Natural killer cell (primary cell): Measurements from ENCODE around the gene MTERF1. TPM values are rescaled to one million over a fixed set of nuclear protein-coding genes. Genes with fewer than 3 reads are reported as not detected.
"Not testable (repeated sequence)": the region's sequence is repeated elsewhere in the genome, so short reads cannot be mapped to it uniquely, and the experiment has no call there.

Experiments
- ATAC-seq, 3 donors: fragments of 150-1000 bp in 2 of 3; fragments of 200-7000 bp in 1 of 3; cut with Tn5 transposase; 1 replicate in 1 of 3; 2 replicates in 2 of 3; pipeline ENCODE4 v1.10.0; 2021; ENCODE audit warnings: mild to moderate bottlenecking in 2 of 3, moderate library complexity in 2 of 3
- DNase-seq, 2 donors: peaks; one replicate each; pipeline versions ENCODE4 v3.0.0 to v3.0.0-alpha.2; 2013 to 2021; ENCODE audit warnings: mixed read lengths in 1 of 2
- H3K27ac ChIP-seq: one replicate; pipeline ENCODE4 v1.5.1; 2013; ENCODE audit warnings: mild to moderate bottlenecking, low read length
- H3K27me3 ChIP-seq: one replicate; pipeline ENCODE4 v1.6.1; 2013; ENCODE audit warnings: low read length; ENCODE audit not compliant: control insufficient read depth, insufficient read depth
- H3K36me3 ChIP-seq: one replicate; pipeline ENCODE4 v1.6.1; 2013; ENCODE audit warnings: low read length; ENCODE audit not compliant: control insufficient read depth, insufficient read depth
- H3K4me1 ChIP-seq: one replicate; pipeline ENCODE4 v1.6.1; 2013; ENCODE audit warnings: low read length; ENCODE audit not compliant: control insufficient read depth, insufficient read depth
- H3K4me3 ChIP-seq: one replicate; pipeline ENCODE4 v1.5.1; 2013; ENCODE audit warnings: low read length
- H3K9me3 ChIP-seq: one replicate; pipeline ENCODE4 v1.6.1; 2013; ENCODE audit warnings: low read length; ENCODE audit not compliant: control insufficient read depth, insufficient read depth
- H3K27ac Mint-ChIP-seq, 2 donors: one replicate each; pipeline ENCODE4 v1.8.0; 2022; ENCODE audit warnings: mild to moderate bottlenecking in 2 of 2, mixed read lengths in 2 of 2, moderate library complexity in 1 of 2
- H3K27me3 Mint-ChIP-seq, 2 donors: one replicate each; pipeline ENCODE4 v1.8.0; 2022; ENCODE audit warnings: low read depth in 2 of 2, mixed read lengths in 2 of 2
- H3K36me3 Mint-ChIP-seq: one replicate; pipeline ENCODE4 v1.8.0; 2022; ENCODE audit warnings: mixed read lengths
- H3K4me1 Mint-ChIP-seq, 2 donors: one replicate each; pipeline ENCODE4 v1.8.0; 2022; ENCODE audit warnings: mixed read lengths in 2 of 2
- H3K4me3 Mint-ChIP-seq: one replicate; pipeline ENCODE4 v1.8.0; 2022; ENCODE audit warnings: mild to moderate bottlenecking, moderate library complexity, mixed read lengths
- H3K9me3 Mint-ChIP-seq, 2 donors: one replicate each; pipeline ENCODE4 v1.8.0; 2022; ENCODE audit warnings: mixed read lengths in 2 of 2
- WGBS: methylation state at CpG from one replicate; pipeline ENCODE4 v1.1.7; 2013; ENCODE audit warnings: missing lambda C conversion rate; ENCODE audit not compliant: insufficient coverage; 5-methylcytosine and 5-hydroxymethylcytosine counted together
- intact Hi-C: fragments of 100-400 bp; cut with micrococcal nuclease; formaldehyde crosslinking; loops from one replicate; pipeline ENCODE4 v1.14.2; 2022
- total RNA-seq, 4 donors: library from RNA; stranded (reverse); fragments of 120-200 nt in 1 of 4; gene quantifications; one replicate each; pipeline versions ENCODE4 v1.2.3 to v1.2.4, GENCODE V29; 2013 to 2022
- TF ChIP-seq, protein P1 (sequence below): fragments of 200-600 bp; IDR thresholded peaks from one replicate; pipeline ENCODE4 v1.8.0; 2022; ENCODE audit warnings: antibody characterized with exemption

MTERF1 gene
- total RNA-seq, 3 donors from 2014 or later (not counting 1 experiment from before 2014, with no cell fraction given) = 15.7 to 20.0 (median 19.0) TPM

DNA sequence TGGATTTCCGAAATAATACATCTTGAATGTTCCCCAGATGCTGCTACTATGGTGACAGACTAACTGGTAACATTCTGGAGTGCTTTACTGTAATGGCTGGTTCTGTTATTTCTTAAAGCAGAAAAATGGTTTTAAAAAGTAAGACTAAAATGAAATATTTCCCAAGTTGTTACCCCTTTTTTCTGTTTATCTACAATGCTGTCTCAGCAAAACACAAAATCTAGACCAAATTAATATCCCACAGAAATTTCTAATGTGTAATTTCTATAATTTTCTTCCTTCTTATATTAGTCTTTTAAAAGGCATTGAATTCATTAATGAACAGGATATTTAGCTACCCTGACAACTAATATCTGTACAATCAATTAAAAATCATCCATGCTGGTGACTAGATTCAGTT is 19.1 kb upstream of the MTERF1 start:
- Mint-ChIP-seq H3K4me1 (no peaks in the 10 kb centered on the region), H3K36me3 (no peaks in the 10 kb centered on the region), H3K4me3 (no peak overlapping the region), H3K27me3 (peaks cover 5 to 15% of the 10 kb centered on the region in 2 donors), H3K9me3 (no peaks in the 10 kb centered on the region), H3K27ac (no peak overlapping the region)
- H3K27me3 ChIP-seq = no peaks in the 10 kb centered on the region
- no peaks in the 10 kb centered on the region for H3K36me3 ChIP-seq
- no peaks in the 10 kb centered on the region for H3K4me1 ChIP-seq
- DNase-seq (no peak), ATAC-seq (no peak)
- TF ChIP-seq, protein P1, sequence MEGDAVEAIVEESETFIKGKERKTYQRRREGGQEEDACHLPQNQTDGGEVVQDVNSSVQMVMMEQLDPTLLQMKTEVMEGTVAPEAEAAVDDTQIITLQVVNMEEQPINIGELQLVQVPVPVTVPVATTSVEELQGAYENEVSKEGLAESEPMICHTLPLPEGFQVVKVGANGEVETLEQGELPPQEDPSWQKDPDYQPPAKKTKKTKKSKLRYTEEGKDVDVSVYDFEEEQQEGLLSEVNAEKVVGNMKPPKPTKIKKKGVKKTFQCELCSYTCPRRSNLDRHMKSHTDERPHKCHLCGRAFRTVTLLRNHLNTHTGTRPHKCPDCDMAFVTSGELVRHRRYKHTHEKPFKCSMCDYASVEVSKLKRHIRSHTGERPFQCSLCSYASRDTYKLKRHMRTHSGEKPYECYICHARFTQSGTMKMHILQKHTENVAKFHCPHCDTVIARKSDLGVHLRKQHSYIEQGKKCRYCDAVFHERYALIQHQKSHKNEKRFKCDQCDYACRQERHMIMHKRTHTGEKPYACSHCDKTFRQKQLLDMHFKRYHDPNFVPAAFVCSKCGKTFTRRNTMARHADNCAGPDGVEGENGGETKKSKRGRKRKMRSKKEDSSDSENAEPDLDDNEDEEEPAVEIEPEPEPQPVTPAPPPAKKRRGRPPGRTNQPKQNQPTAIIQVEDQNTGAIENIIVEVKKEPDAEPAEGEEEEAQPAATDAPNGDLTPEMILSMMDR = no peak
- no peak overlapping the region for H3K4me3 ChIP-seq
- H3K9me3 ChIP-seq = no peaks in the 10 kb centered on the region
- intact Hi-C loops = no loop called here
- 57% methylated on average over 1 of the region's 1 CpG for WGBS
- H3K27ac ChIP-seq = no peak overlapping the region

DNA sequence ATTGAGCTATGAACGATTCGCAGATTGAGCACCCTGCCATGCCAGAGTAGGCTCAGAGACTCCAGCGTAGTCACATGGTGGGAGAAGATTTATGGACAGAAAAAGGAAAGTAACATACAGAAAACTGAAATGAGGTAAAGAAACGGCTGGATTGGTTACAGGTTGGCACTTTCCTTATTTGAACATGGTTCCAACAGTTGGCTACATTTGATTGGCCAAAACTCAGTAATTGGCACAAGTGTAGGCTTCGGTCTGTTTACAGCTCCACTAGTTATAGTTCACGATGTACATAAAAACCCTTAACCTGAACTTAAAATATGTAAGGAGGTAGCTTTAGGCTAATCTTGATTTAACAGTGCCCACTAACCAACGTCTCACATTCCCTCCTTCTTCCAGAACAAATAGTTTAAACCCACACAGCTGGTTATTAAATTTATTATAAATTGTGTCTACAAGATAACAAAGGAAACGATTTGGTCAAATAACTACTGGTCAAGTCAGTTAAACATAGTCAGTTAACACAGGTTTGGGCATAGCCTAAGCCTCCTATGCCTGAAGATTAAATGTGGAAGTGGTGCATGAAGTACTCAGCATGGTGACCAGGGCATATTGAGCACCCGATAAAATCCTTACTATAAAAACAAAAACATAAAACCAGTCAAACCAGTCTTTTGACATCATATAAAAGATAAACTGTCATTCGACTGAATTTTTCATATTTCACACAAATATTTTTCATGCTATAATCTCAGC is 17.9 kb upstream of the MTERF1 start:
- no peaks in the 10 kb centered on the region for H3K36me3 ChIP-seq
- TF ChIP-seq, protein P1 = no peak
- Mint-ChIP-seq H3K36me3 (no peaks in the 10 kb centered on the region), H3K4me1 (no peaks in the 10 kb centered on the region), H3K4me3 (no peak overlapping the region), H3K27ac (no peak overlapping the region), H3K27me3 (peaks cover 12 to 20% of the 10 kb centered on the region in 2 donors), H3K9me3 (no peaks in the 10 kb centered on the region)
- H3K4me1 ChIP-seq = no peaks in the 10 kb centered on the region
- WGBS = 90% methylated on average over 7 of the region's 10 CpGs
- H3K4me3 ChIP-seq = no peak overlapping the region
- H3K27ac ChIP-seq = no peak overlapping the region
- H3K27me3 ChIP-seq = no peaks in the 10 kb centered on the region
- H3K9me3 ChIP-seq = no peaks in the 10 kb centered on the region
- intact Hi-C loops = no loop called here
- DNase-seq (no peak), ATAC-seq (no peak)

DNA sequence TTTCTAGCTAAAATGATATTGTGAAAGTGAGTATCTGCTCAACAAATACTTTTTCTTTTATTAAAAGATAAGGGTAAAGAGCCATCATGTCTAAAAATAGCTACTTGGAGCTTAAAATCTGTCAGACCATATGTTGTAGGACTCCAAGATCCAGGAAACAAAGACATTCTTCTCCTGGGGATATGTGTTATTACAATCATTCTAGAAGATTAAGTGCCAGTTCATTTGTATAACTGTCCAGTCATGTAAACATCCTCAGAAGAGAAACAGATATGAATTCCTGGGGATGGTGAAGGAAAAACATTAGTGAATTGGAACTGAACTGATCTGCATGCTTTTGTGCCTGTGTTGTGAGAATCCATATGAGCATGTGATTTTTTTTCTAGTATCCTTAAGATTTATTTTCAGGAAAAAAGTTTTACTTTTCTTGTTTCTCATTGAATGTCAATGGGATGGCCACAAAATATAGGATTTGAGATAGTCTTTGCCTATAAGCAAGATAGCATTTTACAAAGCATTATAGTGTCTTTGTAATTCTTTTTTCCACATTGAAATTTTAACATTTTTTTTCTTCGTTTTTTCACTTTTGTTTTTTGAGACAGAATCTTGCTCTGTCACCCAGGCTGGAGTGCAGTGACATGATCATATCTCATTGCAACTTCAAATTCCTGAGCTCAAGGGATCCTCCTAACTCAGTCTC is 14.4 kb upstream of the MTERF1 start:
- no peak for DNase-seq
- Histone ChIP-seq H3K27me3 (peaks cover 2% of the 10 kb centered on the region), H3K9me3 (no peaks in the 10 kb centered on the region), H3K4me1 (no peaks in the 10 kb centered on the region), H3K36me3 (no peaks in the 10 kb centered on the region), H3K27ac (no peak overlapping the region), H3K4me3 (no peak overlapping the region)
- Mint-ChIP-seq H3K36me3 (no peaks in the 10 kb centered on the region), H3K4me1 (no peaks in the 10 kb centered on the region), H3K9me3 (no peaks in the 10 kb centered on the region), H3K27me3 (peaks cover 34 to 39% of the 10 kb centered on the region in 2 donors), H3K4me3 (no peak overlapping the region), H3K27ac (no peak overlapping the region)
- 70% methylated on average over 1 of the region's 1 CpG for WGBS
- TF ChIP-seq, protein P1 = no peak
- intact Hi-C loops = no loop called here
- ATAC-seq = no peak

DNA sequence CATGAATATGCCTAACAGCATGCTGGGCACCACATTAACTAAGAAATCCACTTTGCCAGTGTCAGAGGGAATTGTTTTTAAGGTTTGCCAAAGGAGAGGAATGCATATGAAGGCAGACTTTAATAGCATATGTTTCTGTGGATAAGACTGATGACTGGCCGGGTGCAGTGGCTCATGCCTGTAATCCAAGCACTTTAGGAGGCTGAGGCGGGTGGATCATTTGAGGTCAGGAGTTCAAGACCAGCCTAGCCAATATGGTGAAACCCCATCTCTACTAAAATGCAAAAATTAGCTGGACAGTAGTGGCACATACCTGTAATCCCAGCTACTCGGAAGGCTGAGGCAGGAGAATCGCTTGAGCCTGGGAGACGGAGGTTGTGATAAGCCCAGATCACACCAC is 13.2 kb upstream of the MTERF1 start:
- H3K4me1 Mint-ChIP-seq, H3K4me3 Mint-ChIP-seq, H3K36me3 ChIP-seq, H3K36me3 Mint-ChIP-seq, H3K9me3 ChIP-seq, H3K4me1 ChIP-seq, H3K27me3 ChIP-seq, H3K9me3 Mint-ChIP-seq, intact Hi-C loops, H3K27ac Mint-ChIP-seq, H3K4me3 ChIP-seq, H3K27ac ChIP-seq, ATAC-seq, DNase-seq: not testable (repeated sequence)
- WGBS = 93% methylated on average over 5 of the region's 5 CpGs
- H3K27me3 Mint-ChIP-seq = peaks cover 34 to 40% of the 10 kb centered on the region in 2 donors
